ENCODE data around the gene SMCO3. TPM values are rescaled to one million over a fixed set of nuclear protein-coding genes. Genes with fewer than 3 reads are reported as not detected.

SMCO3 gene
- total and polyA plus RNA-seq, 2 experiments from 2014 or later, result 1.4 to 3.2 TPM

- peak; percentile 43 for TF ChIP-seq CTCF (IDR thresholded peaks at IDR 0.05; ENCODE audit: poor library complexity)
- TF ChIP-seq EZH2phosphoT487 (IDR thresholded peaks at IDR 0.05; ENCODE audit: low read depth, severe bottlenecking, unreplicated experiment), result no peak
- Histone ChIP-seq H3K27ac (peak overlapping the region; percentile 87), H3K9me2 (replicated peaks; ENCODE audit: insufficient read depth) (no peaks in the 10 kb centered on the region), H3K9me3 (ENCODE audit: low read depth) (no peaks in the 10 kb centered on the region), H3K4me2 (peak overlapping the region; percentile 40), H3K27me3 (no peaks in the 10 kb centered on the region), H2AFZ (no peak overlapping the region), H3K4me1 (ENCODE audit: insufficient read depth) (no peaks in the 10 kb centered on the region), H4K20me1 (ENCODE audit: insufficient read depth, poor library complexity, severe bottlenecking) (no peaks in the 10 kb centered on the region), H3K36me3 (replicated peaks; ENCODE audit: insufficient read depth, low read depth) (no peaks in the 10 kb centered on the region), H3K4me3 (no peak overlapping the region), H3K79me2 (peaks cover 9% of the 10 kb centered on the region)
- DNase-seq (ENCODE audit: low spot score), result peak; percentile 82
- 29% methylated on average over 17 of the region's 17 CpGs for WGBS (ENCODE audit: low lambda C conversion rate, missing lambda C conversion rate)
Observed at GRCh38 chr12:14756334-14757143, 57.4 kb downstream of the SMCO3 start.

Other genes starting within 250 kb of the SMCO3 start
- 19.1 and 20.8 TPM in 2 replicates for gene PLBD1, start 246.3 kb downstream of the SMCO3 start, total RNA-seq
- 16.8 and 18.6 TPM in 2 replicates for gene PLBD1, start 246.3 kb downstream of the SMCO3 start, polyA plus RNA-seq
- gene GUCY2C, start 117.6 kb downstream of the SMCO3 start, total RNA-seq, result 47.6 and 48.1 TPM in 2 replicates
- 12.9 and 26.5 TPM in 2 replicates for gene GUCY2C, start 117.6 kb downstream of the SMCO3 start, polyA plus RNA-seq
- 22.8 and 26.6 TPM in 2 replicates for gene WBP11, start 10.7 kb downstream of the SMCO3 start, total RNA-seq
- 39.3 and 54.2 TPM in 2 replicates for gene WBP11, start 10.7 kb downstream of the SMCO3 start, polyA plus RNA-seq
- gene C12orf60, start 10.5 kb downstream of the SMCO3 start, total RNA-seq, result 1.5 and 2.3 TPM in 2 replicates
- 0.17 and 2.0 TPM in 2 replicates for gene C12orf60, start 10.5 kb downstream of the SMCO3 start, polyA plus RNA-seq
- gene ART4, start 29.3 kb upstream of the SMCO3 start, total RNA-seq, result 4.9 and 6.3 TPM in 2 replicates
- gene ART4, start 29.3 kb upstream of the SMCO3 start, polyA plus RNA-seq, result 5.1 and 7.3 TPM in 2 replicates
- 115 and 117 TPM in 2 replicates for gene MGP, start 71.7 kb upstream of the SMCO3 start, total RNA-seq
- gene MGP, start 71.7 kb upstream of the SMCO3 start, polyA plus RNA-seq, result 561 and 646 TPM in 2 replicates
- gene ERP27, start 124.4 kb upstream of the SMCO3 start, total RNA-seq, result 48.0 and 49.7 TPM in 2 replicates
- 53.7 and 60.0 TPM in 2 replicates for gene ERP27, start 124.4 kb upstream of the SMCO3 start, polyA plus RNA-seq
- gene ARHGDIB, start 147.4 kb upstream of the SMCO3 start, total RNA-seq, result 13.3 and 20.4 TPM in 2 replicates
- 14.2 and 24.5 TPM in 2 replicates for gene ARHGDIB, start 147.4 kb upstream of the SMCO3 start, polyA plus RNA-seq
- gene PDE6H, start 158.9 kb upstream of the SMCO3 start, total RNA-seq, result not detected in 2 replicates
- gene PDE6H, start 158.9 kb upstream of the SMCO3 start, polyA plus RNA-seq, result not detected in 2 replicates